ENCODE data around the gene UNC13A. TPM values are rescaled to one million over a fixed set of nuclear protein-coding genes. Genes with fewer than 3 reads are reported as not detected.

UNC13A gene
- total and polyA plus RNA-seq, 2 of the 8 experiments (the other 6 are each of a cell fraction or from before 2014, with no cell fraction given) = 13.1 to 47.6 TPM

- no peak for FAIRE-seq
Measured at GRCh38 chr19:17646441-17646840, 41.7 kb downstream of the UNC13A start.

More at GRCh38 chr19:17646441-17646840, 41.7 kb downstream of the UNC13A start:
- H4K5ac ChIP-seq (ENCODE audit: insufficient read length, low read depth, low read length) = no peak overlapping the region
- peaks cover 2% of the 10 kb centered on the region; the same call in 1 of the 2 replicates for H3K79me1 ChIP-seq (ENCODE audit: low read depth, low read length)
- H3K4ac ChIP-seq (replicated peaks; ENCODE audit: insufficient read length, low read depth, low read length) = no peak overlapping the region
- TF ChIP-seq RNF2 (IDR thresholded peaks at IDR 0.05; ENCODE audit: borderline replicate concordance, low read depth, low read length, missing control alignments, poor library complexity, severe bottlenecking) (no peak), RAD21 (IDR thresholded peaks at IDR 0.05 in 1 of 2, conservative IDR thresholded peaks at IDR 0.05 in 1 of 2; ENCODE audit: low read depth in 2 of 2, low read length in 2 of 2) (peak; percentile 15 to 26; a peak in 2 of 4 replicates), CTCF (IDR thresholded peaks at IDR 0.05; ENCODE audit: control extremely low read depth in 1 of 3, insufficient read depth in 1 of 3, low read depth in 1 of 3, low read length in 3 of 3) (peak; percentile 15 to 50 (median 48); a peak in 3 of 4 replicates), KDM1A (IDR thresholded peaks at IDR 0.05; ENCODE audit: borderline replicate concordance, low read length) (no peak), TEAD4 (IDR thresholded peaks at IDR 0.05; ENCODE audit: low read depth, low read length) (no peak)
- H3K36me3 ChIP-seq (ENCODE audit: control insufficient read depth in 2 of 4, insufficient read depth in 4 of 4, low read length in 3 of 4) = peaks cover 3 to 34% (median 9%) of the 10 kb centered on the region in 4 experiments; a peak in 6 of 8 replicates
- H3K27me3 ChIP-seq (replicated peaks in 1 of 4; ENCODE audit: control insufficient read depth in 3 of 4, extremely low read depth in 1 of 4, insufficient read depth in 3 of 4, low read length in 3 of 4) = no peaks in the 10 kb centered on the region
- H3K4me2 ChIP-seq (ENCODE audit: insufficient read depth in 1 of 2, low read depth in 2 of 2, low read length in 2 of 2) = no peak overlapping the region
- no peak overlapping the region for H4K8ac ChIP-seq (ENCODE audit: extremely low read depth, insufficient read depth, low read length)
- CTCF ChIA-PET (ENCODE audit: partially characterized antibody) = interaction anchor here (0.5 to 2.2 kb wide), 10 partner anchors 9 to 170 kb away, joined by 3 to 8 read pairs (median 3); no protein-coding TSS in a partner anchor
- H3K4me1 ChIP-seq (replicated peaks in 1 of 4; ENCODE audit: control insufficient read depth in 3 of 4, insufficient read depth in 4 of 4, low read length in 3 of 4) = peaks cover 0 to 2% (median 0%) of the 10 kb centered on the region in 4 experiments; a peak in 1 of 7 replicates
- no peak overlapping the region for H3K9ac ChIP-seq (replicated peaks in 1 of 4; ENCODE audit: extremely low read depth in 1 of 4, low read depth in 3 of 4, low read length in 3 of 4)
- H3K14ac ChIP-seq (ENCODE audit: insufficient read length) = no peak overlapping the region
- no peak overlapping the region for H2BK20ac ChIP-seq (ENCODE audit: low read length)
- H2BK15ac ChIP-seq (ENCODE audit: low read length) = no peak overlapping the region
- no peak overlapping the region for H4K91ac ChIP-seq (replicated peaks; ENCODE audit: insufficient read length, low read length)
- POLR2A ChIA-PET (ENCODE audit: partially characterized antibody) = interaction anchor here (0.6 kb wide), 2 partner anchors 23 to 1095 kb away, joined by 3 to 4 read pairs; no protein-coding TSS in a partner anchor
- H3K18ac ChIP-seq (ENCODE audit: extremely low read depth, low read length) = no peak overlapping the region
- peak in 1 of 2 experiments; percentile 71 for DNase-seq (ENCODE audit: low read depth in 1 of 2, low spot score in 2 of 2)
- H2BK12ac ChIP-seq (ENCODE audit: low read depth, low read length) = no peak overlapping the region
- H2AFZ ChIP-seq (ENCODE audit: low read length) = no peak overlapping the region
- no peak overlapping the region for H2AK5ac ChIP-seq (ENCODE audit: low read depth, low read length)
- no peak overlapping the region for H3K27ac ChIP-seq (ENCODE audit: low read depth, low read length)
- no peaks in the 10 kb centered on the region for H3K9me3 ChIP-seq (ENCODE audit: insufficient read depth in 2 of 2, low read depth in 1 of 2, low read length in 1 of 2)
- no peak overlapping the region for H2BK120ac ChIP-seq (replicated peaks; ENCODE audit: low read depth, low read length)
- H3K4me3 ChIP-seq (ENCODE audit: extremely low read depth in 1 of 4, insufficient read depth in 2 of 4, low read depth in 3 of 4, low read length in 4 of 4) = no peak overlapping the region
- peaks cover 8% of the 10 kb centered on the region; the same call in 1 of the 2 replicates for H3K23me2 ChIP-seq (ENCODE audit: low read depth, low read length)
- no peak overlapping the region for H2BK5ac ChIP-seq (ENCODE audit: low read depth, low read length)
- WGBS, 2 experiments (ENCODE audit: extremely low coverage in 1 of 2, insufficient coverage in 1 of 2, insufficient read length in 1 of 2, insufficient replicate concordance in 2 of 2, low coverage in 1 of 2, low lambda C conversion rate in 2 of 2, missing lambda C conversion rate in 1 of 2) = 76% methylated on average over 8 of the region's 8 CpGs; no CpG with 5 or more reads in 1 of the 2 experiments
- H3K56ac ChIP-seq (replicated peaks; ENCODE audit: insufficient read length, low read depth, low read length) = no peak overlapping the region
- peaks cover 0 to 7% of the 10 kb centered on the region in 2 experiments for H4K20me1 ChIP-seq (replicated peaks in 1 of 2; ENCODE audit: control insufficient read depth in 1 of 2, insufficient read depth in 2 of 2, low read length in 2 of 2)
- H3K79me2 ChIP-seq (ENCODE audit: control insufficient read depth in 1 of 2, insufficient read depth in 2 of 2, low read length in 2 of 2) = no peaks in the 10 kb centered on the region
- no peak overlapping the region for H3K23ac ChIP-seq (ENCODE audit: insufficient read length)
